Measurements from ENCODE around the gene EDN3. TPM values are rescaled to one million over a fixed set of nuclear protein-coding genes. Genes with fewer than 3 reads are reported as not detected.

Gene EDN3
- total and polyA plus RNA-seq, 2 of the 8 experiments (the other 6 are each of a cell fraction or from before 2014, with no cell fraction given) = 0.17 to 0.38 TPM

DNA sequence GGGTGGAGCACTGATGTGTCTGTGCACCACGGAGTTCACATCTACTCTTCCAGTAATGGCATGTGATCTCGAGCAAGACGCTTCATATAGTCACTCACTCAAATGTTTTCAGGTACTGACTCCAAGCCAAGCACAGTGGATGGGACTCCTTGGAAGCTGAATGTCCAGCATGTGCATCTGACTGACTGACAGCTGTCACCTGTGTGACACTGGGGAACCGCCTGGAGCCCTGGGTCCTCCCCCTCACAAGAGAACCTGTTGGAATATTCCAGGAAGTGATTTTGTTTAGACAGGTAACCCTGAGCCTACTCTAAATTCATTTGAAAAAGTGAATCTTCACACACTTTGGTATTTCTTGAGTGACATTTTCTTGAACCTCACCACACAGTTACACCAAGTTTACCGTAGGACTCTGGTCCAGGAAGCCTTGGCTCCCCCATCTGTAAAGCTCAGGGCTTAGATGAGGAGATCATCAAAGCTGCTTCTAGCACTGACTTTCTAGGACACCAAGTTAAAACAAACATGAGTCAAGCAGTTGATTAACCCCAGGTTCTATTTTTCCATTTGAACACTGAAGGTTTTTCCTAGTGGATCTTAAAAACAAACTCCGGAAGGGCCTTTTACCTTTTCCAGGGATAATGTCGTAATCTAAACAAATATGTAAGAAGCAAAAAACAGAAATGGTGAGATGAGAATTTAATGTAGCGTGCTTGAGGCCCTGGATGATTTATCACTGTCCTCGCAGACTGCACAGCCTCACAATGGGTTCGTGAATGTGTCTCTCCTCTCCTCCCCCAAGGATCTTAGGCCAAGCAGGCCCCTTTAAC is 50.1 kb downstream of the EDN3 start:
- no peak overlapping the region for H3K56ac ChIP-seq (replicated peaks; ENCODE audit: insufficient read length, low read depth, low read length)
- no peak overlapping the region for H3K27ac ChIP-seq (ENCODE audit: low read depth, low read length)
- H2BK12ac ChIP-seq (ENCODE audit: low read depth, low read length) = no peak overlapping the region
- H4K91ac ChIP-seq (replicated peaks; ENCODE audit: insufficient read length, low read length) = no peak overlapping the region
- ChIA-PET CTCF (ENCODE audit: partially characterized antibody) (no interaction called here), POLR2A (ENCODE audit: partially characterized antibody) (no interaction called here)
- H3K79me2 ChIP-seq (ENCODE audit: control insufficient read depth in 1 of 2, insufficient read depth in 2 of 2, low read length in 2 of 2) = no peaks in the 10 kb centered on the region
- DNase-seq (ENCODE audit: low read depth in 1 of 2, low spot score in 2 of 2) (no peak), FAIRE-seq (no peak)
- no peak overlapping the region for H4K5ac ChIP-seq (ENCODE audit: insufficient read length, low read depth, low read length)
- no peak overlapping the region for H2BK20ac ChIP-seq (ENCODE audit: low read length)
- H3K27me3 ChIP-seq (replicated peaks in 1 of 4; ENCODE audit: control insufficient read depth in 3 of 4, extremely low read depth in 1 of 4, insufficient read depth in 3 of 4, low read length in 3 of 4) = 0 out of 7 replicates have a peak, but pooled peaks cover 0 to 2% (median 0%) of the 10 kb centered on the region in 4 experiments
- no peak overlapping the region for H3K18ac ChIP-seq (ENCODE audit: extremely low read depth, low read length)
- H3K23me2 ChIP-seq (ENCODE audit: low read depth, low read length) = no peaks in the 10 kb centered on the region; the same call in 1 of the 2 replicates
- no peak overlapping the region for H2BK15ac ChIP-seq (ENCODE audit: low read length)
- no peak overlapping the region for H2BK5ac ChIP-seq (ENCODE audit: low read depth, low read length)
- H4K8ac ChIP-seq (ENCODE audit: extremely low read depth, insufficient read depth, low read length) = no peak overlapping the region
- no peak overlapping the region for H3K9ac ChIP-seq (replicated peaks in 1 of 4; ENCODE audit: extremely low read depth in 1 of 4, low read depth in 3 of 4, low read length in 3 of 4)
- H3K9me3 ChIP-seq (ENCODE audit: insufficient read depth in 2 of 2, low read depth in 1 of 2, low read length in 1 of 2) = no peaks in the 10 kb centered on the region
- TF ChIP-seq CTCF (IDR thresholded peaks at IDR 0.05; ENCODE audit: control extremely low read depth in 1 of 3, insufficient read depth in 1 of 3, low read depth in 1 of 3, low read length in 3 of 3) = no peak
- no peak for TF ChIP-seq SP2 (IDR thresholded peaks at IDR 0.05; ENCODE audit: low read length)
- no peak overlapping the region for H3K4ac ChIP-seq (replicated peaks; ENCODE audit: insufficient read length, low read depth, low read length)
- no peak overlapping the region for H3K4me2 ChIP-seq (ENCODE audit: insufficient read depth in 1 of 2, low read depth in 2 of 2, low read length in 2 of 2)
- no peaks in the 10 kb centered on the region for H3K79me1 ChIP-seq (ENCODE audit: low read depth, low read length)
- no peaks in the 10 kb centered on the region for H4K20me1 ChIP-seq (replicated peaks in 1 of 2; ENCODE audit: control insufficient read depth in 1 of 2, insufficient read depth in 2 of 2, low read length in 2 of 2)
- no peak overlapping the region for H3K23ac ChIP-seq (ENCODE audit: insufficient read length)
- H3K36me3 ChIP-seq (ENCODE audit: control insufficient read depth in 2 of 4, insufficient read depth in 4 of 4, low read length in 3 of 4) = no peaks in the 10 kb centered on the region
- no peak overlapping the region for H2BK120ac ChIP-seq (replicated peaks; ENCODE audit: low read depth, low read length)
- H3K14ac ChIP-seq (ENCODE audit: insufficient read length) = no peak overlapping the region
- H2AFZ ChIP-seq (ENCODE audit: low read length) = no peak overlapping the region
- 88% methylated on average over 10 of the region's 10 CpGs; no CpG with 5 or more reads in 1 of the 2 experiments for WGBS, 2 experiments (ENCODE audit: extremely low coverage in 1 of 2, insufficient coverage in 1 of 2, insufficient read length in 1 of 2, insufficient replicate concordance in 2 of 2, low coverage in 1 of 2, low lambda C conversion rate in 2 of 2, missing lambda C conversion rate in 1 of 2)
- H3K4me3 ChIP-seq (ENCODE audit: extremely low read depth in 1 of 4, insufficient read depth in 2 of 4, low read depth in 3 of 4, low read length in 4 of 4) = no peak overlapping the region
- no peak overlapping the region for H2AK5ac ChIP-seq (ENCODE audit: low read depth, low read length)
- no peaks in the 10 kb centered on the region; a peak in 2 of 7 replicates for H3K4me1 ChIP-seq (replicated peaks in 1 of 4; ENCODE audit: control insufficient read depth in 3 of 4, insufficient read depth in 4 of 4, low read length in 3 of 4)
